ENCODE data around the gene FXYD3.
A peak's percentile ranks its signal among the peaks of the same experiment; 100 is the strongest.

The FXYD3 gene

GRCh38 chr19:35107545-35107944 lies 8.1 kb upstream of the FXYD3 start:
- no peak for DNase-seq

- no peak for DNase-seq
These were observed 6.9 kb upstream of the FXYD3 start for GRCh38 chr19:35108730-35109129.

GRCh38 chr19:35109395-35110112 lies 6.1 kb upstream of the FXYD3 start:
- DNase-seq, result no peak

GRCh38 chr19:35110974-35111373 lies 4.6 kb upstream of the FXYD3 start:
- no peak for DNase-seq

GRCh38 chr19:35112995-35113688 lies 2.5 kb upstream of the FXYD3 start:
- DNase-seq, result no peak

- no peak for DNase-seq
These were observed 1.1 kb upstream of the FXYD3 start for GRCh38 chr19:35114353-35115176.

- DNase-seq, result no peak
These were observed 614 bp downstream of the FXYD3 start for GRCh38 chr19:35116072-35116801.

- DNase-seq, result no peak
These were observed 1.5 kb downstream of the FXYD3 start for GRCh38 chr19:35117116-35117515.

- DNase-seq, result no peak
These were observed 2.2 kb downstream of the FXYD3 start for GRCh38 chr19:35117799-35118198.

GRCh38 chr19:35118268-35119020 lies 2.8 kb downstream of the FXYD3 start:
- DNase-seq, result no peak

- DNase-seq, result no peak
These were observed 3.5 kb downstream of the FXYD3 start for GRCh38 chr19:35119091-35119490.

- no peak for DNase-seq
These were observed 4.0 kb downstream of the FXYD3 start for GRCh38 chr19:35119578-35120155.

GRCh38 chr19:35120492-35120891 lies 4.9 kb downstream of the FXYD3 start:
- no peak for DNase-seq

GRCh38 chr19:35120898-35121297 lies 5.3 kb downstream of the FXYD3 start:
- DNase-seq, result no peak

GRCh38 chr19:35122687-35123551 lies 7.3 kb downstream of the FXYD3 start:
- DNase-seq, result no peak

- no peak for DNase-seq
These were observed 8.0 kb downstream of the FXYD3 start for GRCh38 chr19:35123573-35123972.

GRCh38 chr19:35124098-35125060 lies 8.8 kb downstream of the FXYD3 start:
- DNase-seq, result peak in 1 of 2 experiments; percentile 78

- DNase-seq, result no peak
These were observed 9.7 kb downstream of the FXYD3 start for GRCh38 chr19:35125270-35125717.
